ENCODE data around the gene KNTC1.

KNTC1 gene

GRCh38 chr12:122499991-122500684 lies 26.9 kb upstream of the KNTC1 start:
- no peaks in the 10 kb centered on the region for H3K27me3 ChIP-seq
- no peaks in the 10 kb centered on the region for H3K9me3 ChIP-seq
- H3K4me3 ChIP-seq (ENCODE audit: low read depth in 1 of 2, low read length in 1 of 2), result peak overlapping the region; percentile 75 to 91
- peak overlapping the region; percentile 92 for H3K27ac ChIP-seq
- TF ChIP-seq CTCF (IDR thresholded peaks at IDR 0.05), result no peak
- peaks cover 24 to 28% of the 10 kb centered on the region in 2 experiments for H3K4me1 ChIP-seq (ENCODE audit: control insufficient read depth in 1 of 2, insufficient read depth in 1 of 2, low read depth in 1 of 2, low read length in 1 of 2)
- H3K36me3 ChIP-seq, result peaks cover 21% of the 10 kb centered on the region

GRCh38 chr12:122500685-122501488 lies 26.2 kb upstream of the KNTC1 start, which contains the start of gene ZCCHC8:
Gene ZCCHC8, minus strand, starts transcription at chr12:122500932. Its CDS starts 92 bp downstream, at chr12:122500840.
- Histone ChIP-seq H3K36me3 (peaks cover 29% of the 10 kb centered on the region), H3K4me1 (ENCODE audit: control insufficient read depth in 1 of 2, insufficient read depth in 1 of 2, low read depth in 1 of 2, low read length in 1 of 2) (peaks cover 30 to 34% of the 10 kb centered on the region in 2 experiments), H3K4me3 (ENCODE audit: low read depth in 1 of 2, low read length in 1 of 2) (peak within 1 kb of the TSS; percentile 75 to 91), H3K27me3 (no peaks in the 10 kb centered on the region), H3K27ac (peak within 1 kb of the TSS; percentile 92), H3K9me3 (no peaks in the 10 kb centered on the region)
- TF ChIP-seq CTCF (IDR thresholded peaks at IDR 0.05), result peak; percentile 58

GRCh38 chr12:122501489-122501989 lies 25.5 kb upstream of the KNTC1 start:
- peaks cover 30 to 34% of the 10 kb centered on the region in 2 experiments for H3K4me1 ChIP-seq (ENCODE audit: control insufficient read depth in 1 of 2, insufficient read depth in 1 of 2, low read depth in 1 of 2, low read length in 1 of 2)
- H3K36me3 ChIP-seq, result peaks cover 35% of the 10 kb centered on the region
- peak overlapping the region; percentile 75 to 91 for H3K4me3 ChIP-seq (ENCODE audit: low read depth in 1 of 2, low read length in 1 of 2)
- no peaks in the 10 kb centered on the region for H3K27me3 ChIP-seq
- no peaks in the 10 kb centered on the region for H3K9me3 ChIP-seq
- TF ChIP-seq CTCF (IDR thresholded peaks at IDR 0.05), result no peak
- peak overlapping the region; percentile 92 for H3K27ac ChIP-seq

GRCh38 chr12:122503147-122503751 lies 23.8 kb upstream of the KNTC1 start:
- Histone ChIP-seq H3K27me3 (no peaks in the 10 kb centered on the region), H3K4me1 (ENCODE audit: control insufficient read depth in 1 of 2, insufficient read depth in 1 of 2, low read depth in 1 of 2, low read length in 1 of 2) (peaks cover 30 to 34% of the 10 kb centered on the region in 2 experiments), H3K27ac (no peak overlapping the region), H3K9me3 (no peaks in the 10 kb centered on the region), H3K36me3 (peaks cover 53% of the 10 kb centered on the region), H3K4me3 (ENCODE audit: low read depth in 1 of 2, low read length in 1 of 2) (no peak overlapping the region)
- no peak for TF ChIP-seq CTCF (IDR thresholded peaks at IDR 0.05)

GRCh38 chr12:122503783-122504590 lies 23.1 kb upstream of the KNTC1 start:
- Histone ChIP-seq H3K9me3 (no peaks in the 10 kb centered on the region), H3K4me3 (ENCODE audit: low read depth in 1 of 2, low read length in 1 of 2) (no peak overlapping the region), H3K4me1 (ENCODE audit: control insufficient read depth in 1 of 2, insufficient read depth in 1 of 2, low read depth in 1 of 2, low read length in 1 of 2) (peaks cover 30 to 32% of the 10 kb centered on the region in 2 experiments), H3K27ac (no peak overlapping the region), H3K36me3 (peaks cover 60% of the 10 kb centered on the region), H3K27me3 (no peaks in the 10 kb centered on the region)
- no peak for TF ChIP-seq CTCF (IDR thresholded peaks at IDR 0.05)

All from neutrophil (primary cell).